Inflammatory macrophage treated with lipopolysaccharide for 4 hours (primary cell): ENCODE measurements around the gene PARN.

Experiments used
- DNase-seq: peaks from one replicate; pipeline ENCODE4 v3.0.0-alpha.2; 2020

PARN gene

DNA sequence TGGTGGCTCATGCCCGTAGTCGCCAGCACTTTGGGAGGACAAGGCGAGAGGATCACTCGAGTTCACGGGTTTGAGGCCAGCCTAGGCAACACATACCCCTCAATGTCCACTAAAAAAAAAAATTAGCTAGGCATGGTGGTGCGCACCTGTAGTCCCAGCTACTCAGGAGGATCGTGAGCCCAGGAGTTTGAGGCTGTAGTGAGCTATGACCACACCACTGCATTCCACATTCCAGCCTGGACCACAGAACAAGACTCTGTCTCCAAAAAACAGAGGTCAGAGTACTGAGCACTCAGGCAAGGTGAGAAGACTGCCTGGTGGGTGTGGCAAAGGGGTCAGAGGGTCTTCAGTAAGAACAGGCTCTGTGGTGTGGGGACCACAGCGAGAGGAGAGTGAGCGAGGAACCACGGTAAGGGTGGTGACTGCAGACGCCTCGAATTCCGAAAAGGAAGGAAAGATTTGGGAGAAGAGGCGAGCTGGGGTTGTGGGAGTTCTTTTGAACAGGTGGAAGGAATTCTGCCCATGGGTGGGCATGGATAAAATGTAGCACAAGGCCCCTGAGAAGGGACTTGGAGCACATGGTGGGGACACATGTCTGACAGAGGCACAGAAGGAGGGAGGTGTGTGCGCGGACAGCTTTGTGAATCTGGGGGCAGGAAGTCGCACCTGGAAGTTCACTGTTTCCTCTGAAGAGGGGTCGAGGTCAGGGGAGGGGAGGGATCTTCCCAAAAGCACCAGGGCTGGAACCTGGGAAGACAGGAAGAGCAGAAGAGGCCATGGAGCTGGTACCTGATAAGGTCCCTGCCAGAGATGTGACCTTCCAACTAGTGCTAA is 134.6 kb downstream of the PARN start:
- no peak for DNase-seq

DNA sequence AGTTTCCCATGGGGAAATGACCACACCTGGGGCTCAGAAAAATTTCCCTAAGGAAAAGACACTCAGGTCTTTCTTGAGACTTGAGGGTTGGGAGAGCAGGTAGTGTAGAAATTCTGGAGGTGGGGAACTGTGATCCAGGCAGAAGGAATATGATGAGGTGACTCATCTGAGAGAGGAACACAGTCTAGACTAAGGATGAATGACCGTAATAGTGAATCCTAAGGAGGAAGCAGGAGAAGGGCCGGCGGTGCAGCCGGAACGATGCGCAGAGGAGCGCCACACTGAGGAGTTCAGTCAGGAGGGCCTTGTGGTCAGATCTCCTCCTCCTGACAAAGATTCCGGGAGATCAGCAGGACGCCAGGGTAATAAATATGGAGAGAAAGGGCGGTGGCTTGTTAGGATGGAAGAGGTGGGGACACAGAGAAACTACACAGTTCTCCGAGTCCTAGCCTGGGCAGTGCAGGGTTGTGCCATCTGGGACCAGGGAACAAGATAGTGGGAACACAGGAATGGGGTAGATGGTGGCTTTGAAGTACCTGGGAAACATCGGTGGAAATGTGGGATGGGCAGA is 135.6 kb downstream of the PARN start:
- DNase-seq = no peak

DNA sequence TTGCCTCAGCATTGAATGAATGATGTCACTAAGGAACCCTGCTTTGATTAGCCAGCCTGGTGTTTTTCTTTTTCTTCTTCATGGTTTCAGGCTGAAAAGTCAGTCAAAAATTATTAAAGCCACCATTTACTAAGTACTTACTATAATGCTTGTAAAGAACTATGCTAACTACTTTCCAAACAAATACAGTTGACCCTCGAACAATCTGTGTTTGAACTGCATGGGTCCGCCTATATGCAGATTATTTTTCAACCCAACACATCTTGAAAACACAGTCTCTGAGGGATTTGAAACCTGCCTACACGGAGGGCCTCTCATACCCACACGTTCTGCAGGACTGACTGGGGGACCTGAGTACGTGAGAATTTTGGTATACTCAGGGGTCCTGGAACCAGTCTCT is 136.3 kb downstream of the PARN start:
- no peak for DNase-seq

DNA sequence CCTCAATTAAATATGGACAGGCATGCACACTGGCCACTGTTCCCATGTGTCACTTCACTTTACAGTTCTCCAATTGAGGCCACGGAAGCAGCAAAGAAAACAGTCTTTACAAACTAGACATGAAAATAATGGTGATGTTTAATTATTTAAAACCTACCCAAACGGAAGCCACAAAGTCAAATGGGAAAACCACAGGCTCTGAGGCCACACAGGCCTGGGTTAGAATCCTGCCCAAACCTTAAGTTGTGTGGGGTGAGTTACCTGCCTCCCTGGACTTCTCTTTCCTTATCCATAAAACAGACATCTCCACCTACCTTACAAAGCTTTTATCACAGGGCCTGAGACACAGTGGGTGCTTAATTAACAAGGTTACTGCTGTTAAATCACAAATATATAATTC is 137.4 kb downstream of the PARN start:
- no peak for DNase-seq

DNA sequence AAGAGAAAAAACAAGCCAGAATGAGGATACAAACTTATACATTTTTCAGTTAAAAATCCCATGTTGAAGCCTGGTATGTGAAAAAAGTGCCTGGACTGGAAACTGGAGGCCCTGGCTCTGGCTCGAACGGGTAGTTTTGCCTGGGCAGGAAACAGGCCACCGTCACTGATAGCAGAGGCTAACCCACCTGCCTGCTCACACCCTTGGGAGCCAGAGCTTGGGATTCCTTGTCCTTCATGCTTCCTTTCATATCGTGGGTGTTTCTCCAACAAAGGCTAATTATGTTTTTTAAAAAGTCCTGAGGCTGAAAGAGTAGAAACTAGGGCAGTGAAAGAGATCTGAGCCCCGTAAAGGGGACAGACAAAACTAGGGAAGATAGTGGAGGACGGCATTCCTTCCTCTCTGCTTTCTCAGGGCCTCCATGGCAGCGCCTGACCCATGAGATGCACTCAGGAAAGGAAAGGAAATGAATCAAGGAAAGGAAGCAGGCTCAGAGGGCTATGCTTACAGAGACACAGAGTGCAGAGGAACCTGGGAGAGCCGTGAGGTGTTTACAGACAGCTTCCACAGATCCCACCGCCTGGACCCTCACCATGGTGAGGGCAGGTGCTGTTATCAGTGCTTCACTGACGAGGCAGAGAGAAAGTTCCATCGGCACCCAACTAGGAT is 138.1 kb downstream of the PARN start:
- no peak for DNase-seq

DNA sequence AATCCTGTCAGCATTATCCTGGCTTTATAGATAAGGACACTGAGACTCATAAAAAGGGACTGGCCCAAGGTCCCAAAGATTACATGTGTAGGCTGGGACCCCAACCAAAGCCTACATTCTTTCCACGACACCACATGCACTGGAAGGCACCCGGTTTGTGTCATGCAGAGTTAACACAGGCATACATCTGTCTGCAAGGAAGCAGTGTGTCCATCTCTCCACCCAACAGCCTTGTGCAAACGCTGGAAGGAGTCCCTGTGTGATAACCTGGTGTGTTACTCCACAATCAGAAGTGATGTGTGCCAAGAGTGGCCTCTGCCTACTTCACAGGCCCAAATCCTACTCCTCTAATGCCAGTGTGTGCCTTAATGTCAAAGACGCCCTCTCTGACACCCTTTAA is 139.8 kb downstream of the PARN start:
- DNase-seq = no peak

DNA sequence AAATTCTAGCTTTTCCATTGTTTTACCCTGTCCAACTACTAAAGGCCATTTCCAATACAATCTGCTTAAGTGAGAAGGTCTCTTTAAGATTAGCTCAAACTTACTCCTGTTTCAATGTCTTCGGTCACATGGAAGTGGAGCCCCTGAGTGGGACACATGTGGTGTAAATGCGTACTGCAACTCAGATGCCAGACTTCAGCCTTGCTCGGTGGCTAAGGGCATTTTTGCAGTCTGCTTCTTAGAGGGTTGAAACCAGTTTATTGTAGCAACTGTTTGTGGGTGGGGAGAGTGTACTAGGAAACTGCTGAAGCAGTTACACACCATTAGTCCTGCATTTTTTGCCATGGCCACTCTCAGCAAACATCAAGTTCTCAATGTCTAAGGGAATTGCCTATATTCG is 140.6 kb downstream of the PARN start:
- no peak for DNase-seq

DNA sequence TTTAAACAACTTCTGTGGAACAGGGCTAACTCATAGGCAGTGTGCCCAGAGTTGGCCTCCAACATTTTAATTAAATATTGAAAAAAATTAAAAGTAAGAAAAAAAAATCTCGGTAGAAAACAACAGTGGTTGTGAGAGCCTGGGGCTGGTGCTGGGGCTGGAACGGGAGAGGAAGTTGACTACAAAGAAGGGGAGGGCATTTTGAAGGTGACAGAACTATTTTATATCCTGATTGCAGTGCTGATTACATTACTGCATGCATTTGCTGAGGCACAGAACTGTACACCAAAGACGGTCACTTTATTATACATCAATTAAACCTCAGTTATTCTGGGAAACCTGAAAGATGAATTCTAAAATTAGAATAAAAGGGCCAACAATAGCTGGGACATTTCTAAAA is 142.5 kb downstream of the PARN start:
- DNase-seq = peak; percentile 11

DNA sequence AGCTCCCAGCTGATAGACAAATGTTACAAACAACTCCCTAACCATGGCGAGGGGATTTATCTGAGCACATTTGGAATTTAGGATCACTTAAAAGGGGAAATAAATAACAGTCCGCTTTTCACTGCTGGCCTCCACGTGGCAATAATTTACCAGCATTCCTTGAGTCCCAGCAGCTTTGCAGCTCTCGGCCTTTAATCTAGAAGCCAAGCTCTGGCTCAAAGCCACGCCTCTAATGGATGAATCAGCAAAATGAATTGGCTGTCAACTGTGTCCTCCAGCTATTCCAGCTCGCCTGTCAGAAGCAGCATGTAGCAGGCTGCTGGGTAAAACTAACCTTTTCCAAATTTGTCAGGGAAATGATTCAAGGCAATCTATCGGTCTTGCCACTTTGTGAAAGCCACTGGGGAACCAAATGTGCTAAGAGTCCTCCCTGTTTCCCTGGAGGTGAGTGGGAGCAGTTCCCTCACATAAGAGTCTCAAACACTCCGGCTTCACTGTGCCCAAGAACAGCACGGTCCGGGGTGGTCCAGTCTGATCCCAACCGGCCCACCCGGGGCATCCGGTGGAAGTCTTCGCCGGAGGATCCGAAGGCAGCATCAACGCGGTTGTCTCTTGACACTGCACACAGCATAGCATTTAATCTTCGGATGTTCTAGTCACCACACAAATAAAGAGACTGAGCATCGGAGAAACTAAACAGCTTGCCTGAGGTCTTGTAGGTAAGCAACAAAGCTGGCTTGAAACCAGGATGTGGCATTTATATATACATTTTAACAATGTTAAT is 143.3 kb downstream of the PARN start:
- peak; percentile 11 for DNase-seq

DNA sequence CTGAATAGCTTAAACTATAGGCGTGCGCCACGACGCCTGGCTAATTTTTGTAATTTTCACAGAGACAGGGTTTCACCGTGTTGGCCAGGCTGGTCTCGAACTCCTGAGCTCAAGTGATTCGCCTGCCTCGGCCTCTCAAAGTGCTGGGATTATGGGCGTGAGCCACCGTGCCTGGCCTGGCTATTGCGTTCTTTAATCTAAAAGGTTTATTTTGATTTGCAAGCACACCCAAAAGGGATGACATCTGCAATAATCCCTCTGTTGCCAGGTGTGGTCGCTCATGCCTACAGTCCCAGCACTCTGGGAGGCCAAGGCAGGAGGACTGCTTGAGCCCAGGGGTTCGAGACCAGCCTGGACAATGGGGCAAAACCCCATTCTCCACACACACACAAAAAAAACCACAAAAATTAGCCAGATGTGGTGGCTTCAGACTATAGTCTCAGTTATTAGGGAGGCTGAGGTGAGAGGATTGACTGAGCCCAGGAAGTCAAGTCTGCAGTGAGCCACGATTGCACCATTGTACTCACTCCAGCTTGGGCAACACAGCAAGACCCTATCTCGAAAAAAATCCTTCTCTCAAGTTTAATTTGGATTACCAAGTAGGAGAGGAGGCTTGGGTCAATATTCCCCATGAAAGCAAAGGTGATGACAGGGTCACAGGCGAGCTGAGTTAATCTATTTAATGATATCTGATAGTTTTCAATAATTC is 144.1 kb downstream of the PARN start:
- no peak for DNase-seq

DNA sequence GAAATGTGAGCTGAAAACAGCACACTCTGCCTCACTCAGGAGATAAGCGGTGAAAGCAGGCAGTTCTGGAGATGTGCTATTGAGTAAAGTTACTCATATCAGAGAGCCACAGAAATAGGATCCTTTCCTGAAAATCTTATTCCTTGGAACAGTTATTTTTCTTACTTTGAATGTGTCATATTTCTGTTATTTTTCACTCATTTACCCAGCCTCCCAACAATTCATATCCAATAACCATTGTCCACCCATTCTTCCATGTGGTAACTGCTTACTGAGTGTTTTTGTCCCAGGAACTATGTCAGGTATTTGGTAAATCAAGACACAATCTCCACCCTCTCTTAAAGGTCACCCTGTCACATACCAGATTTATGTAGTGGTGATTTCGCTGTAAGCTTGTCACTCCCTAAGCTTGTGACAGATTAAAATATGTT is 144.9 kb downstream of the PARN start:
- no peak for DNase-seq

DNA sequence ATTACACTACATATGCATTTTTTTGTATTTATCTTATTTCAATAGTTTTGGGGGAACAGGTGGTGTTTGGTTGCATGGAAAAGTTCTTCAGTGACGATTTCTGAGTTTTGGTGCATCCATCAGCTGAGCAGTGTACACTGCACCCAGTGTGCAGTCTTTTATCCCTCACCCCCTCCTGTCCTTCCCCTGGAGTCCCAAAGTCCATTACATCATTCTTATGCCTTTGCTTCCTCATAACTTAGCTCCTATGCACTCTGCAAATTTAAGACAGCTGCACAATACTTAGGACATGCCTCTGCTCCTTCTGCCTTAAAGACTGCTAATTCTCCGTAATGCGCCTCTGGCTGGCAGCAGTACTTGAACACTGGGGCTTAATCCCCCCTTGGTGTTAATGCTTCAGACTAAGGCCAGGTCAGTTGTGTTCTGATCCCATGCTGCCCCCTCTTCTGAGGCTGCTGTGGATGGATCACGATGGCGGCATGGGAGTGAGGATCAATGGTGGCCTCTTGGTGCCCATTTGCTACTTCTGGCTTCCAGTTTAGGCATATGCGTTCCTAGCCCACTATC is 146.2 kb downstream of the PARN start:
- no peak for DNase-seq

DNA sequence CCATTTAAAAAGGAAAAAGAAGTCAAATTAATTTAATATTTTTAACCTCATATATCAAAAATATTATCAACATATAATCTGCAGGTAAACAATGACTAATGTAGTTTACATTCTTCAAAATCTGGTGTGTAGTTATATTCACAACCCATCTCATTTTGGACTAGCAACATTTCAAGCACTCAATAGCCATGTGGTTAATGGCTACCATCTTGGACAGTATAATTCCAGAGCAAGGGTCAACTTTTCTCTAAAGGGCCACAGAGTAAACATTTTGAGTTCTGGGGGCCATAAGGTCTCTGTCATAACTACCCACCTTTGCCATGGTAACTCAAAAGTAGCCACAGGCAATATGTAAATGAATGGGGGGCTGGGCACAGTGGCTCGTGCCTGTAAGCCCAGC is 153.9 kb downstream of the PARN start:
- no peak for DNase-seq

DNA sequence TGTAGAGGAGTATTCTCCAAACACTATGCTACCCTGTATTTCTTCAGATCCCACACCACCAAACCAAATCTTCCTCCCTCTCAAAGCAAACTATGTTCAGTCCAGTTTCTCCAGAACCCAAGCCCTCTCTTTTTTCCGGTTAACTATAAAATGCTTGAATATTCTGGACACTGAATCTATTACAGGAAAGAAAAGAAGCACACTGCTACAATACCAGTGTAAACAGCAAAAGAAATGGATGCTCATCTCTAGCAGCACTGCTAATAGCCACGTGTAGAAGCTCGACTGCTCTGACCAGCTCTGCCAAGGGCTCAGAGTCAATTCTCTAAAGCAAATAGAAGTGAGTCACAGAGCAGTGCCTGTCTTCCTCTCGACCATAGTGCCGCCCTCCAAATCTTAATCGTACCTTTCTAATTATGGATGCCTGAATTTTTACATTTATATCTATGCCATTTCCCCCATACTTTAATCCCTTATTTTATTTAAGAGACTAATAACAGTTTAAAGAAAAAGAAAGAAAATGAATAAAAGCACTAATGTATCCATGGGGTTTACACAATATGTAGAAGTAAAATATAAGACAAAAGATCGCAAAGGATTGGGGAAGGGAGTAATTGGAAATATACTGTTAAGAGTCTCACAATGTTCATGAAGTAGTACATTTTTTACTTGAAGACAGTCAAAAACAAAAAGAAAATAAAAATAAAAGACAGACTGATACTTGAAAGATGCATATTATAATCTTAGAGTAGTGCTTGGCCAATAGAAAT is 154.5 kb downstream of the PARN start:
- DNase-seq = no peak

DNA sequence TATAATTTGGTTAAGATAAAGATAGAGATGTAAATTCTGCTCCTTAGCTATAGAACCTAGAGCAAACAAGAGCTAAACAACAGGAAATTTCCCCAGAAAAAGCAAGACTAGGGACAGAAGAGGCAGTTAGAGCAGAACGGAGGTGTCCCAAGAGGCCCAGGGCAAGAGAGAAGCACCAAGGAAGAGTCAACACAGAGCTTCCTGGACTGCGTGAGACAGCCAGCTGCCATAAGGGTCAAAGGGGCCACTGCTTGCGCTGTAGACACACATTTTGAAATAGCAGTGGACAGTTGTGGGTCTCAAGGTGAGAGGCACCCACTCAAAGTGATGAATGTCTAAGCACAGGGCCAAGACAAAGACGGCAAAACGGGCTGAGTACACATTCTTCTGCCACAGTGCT is 156.6 kb downstream of the PARN start:
- DNase-seq = no peak

DNA sequence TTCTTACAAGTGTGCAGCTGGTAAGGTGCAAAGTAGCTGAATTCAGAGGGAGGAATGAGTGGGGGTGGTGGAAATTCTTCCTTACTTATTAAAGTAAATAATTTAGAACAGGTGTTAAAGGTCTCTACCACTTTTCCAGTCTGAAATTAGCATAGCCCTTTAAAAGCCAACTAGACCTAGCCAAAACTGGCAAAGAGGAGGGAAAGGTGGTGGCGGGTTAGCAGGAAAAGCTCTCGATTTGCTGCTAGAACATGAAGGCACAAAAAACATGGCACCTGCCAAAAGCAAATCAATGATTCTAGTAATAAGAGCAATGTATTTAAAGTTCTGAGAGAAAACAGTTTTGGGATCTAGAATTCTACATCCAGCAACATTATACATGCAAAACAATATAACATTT is 157.7 kb downstream of the PARN start:
- no peak for DNase-seq

DNA sequence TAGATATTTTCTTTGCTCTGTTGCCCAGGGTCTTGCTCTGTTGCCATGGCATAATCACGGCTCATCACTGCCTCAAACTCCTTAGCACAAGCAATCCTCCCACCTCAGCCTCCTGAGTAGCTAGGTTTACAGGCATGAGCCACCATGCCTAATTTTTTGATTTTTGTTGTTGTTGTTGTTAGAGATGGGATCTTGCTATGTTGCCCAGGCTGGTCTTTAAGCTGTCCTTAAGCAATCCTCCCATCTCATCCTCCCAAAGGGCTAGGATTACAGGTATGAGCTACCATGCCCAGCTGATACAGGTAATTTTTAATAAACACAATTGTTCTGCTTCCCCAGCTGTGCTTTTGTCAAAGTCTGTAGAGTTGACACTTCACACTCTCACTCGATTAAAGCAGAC is 159.3 kb downstream of the PARN start:
- no peak for DNase-seq

DNA sequence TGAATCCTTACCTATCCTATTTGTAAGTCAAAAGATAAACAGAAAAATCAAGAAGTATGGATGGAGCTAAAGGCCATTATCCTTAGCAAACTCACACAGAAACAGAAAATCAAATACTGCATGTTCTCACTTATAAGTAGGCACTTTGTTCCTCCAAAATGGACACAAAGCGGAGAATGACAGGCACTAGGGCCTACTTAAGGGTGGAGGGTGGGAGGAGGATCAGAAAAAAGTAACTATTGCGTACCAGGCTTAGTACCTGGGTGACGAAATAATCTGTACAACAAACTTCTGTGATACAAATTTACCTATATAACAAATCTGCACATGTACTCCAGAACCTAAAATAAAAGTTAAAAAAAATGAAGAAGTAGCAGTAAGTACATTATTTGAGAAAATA is 164.3 kb downstream of the PARN start:
- DNase-seq = no peak

DNA sequence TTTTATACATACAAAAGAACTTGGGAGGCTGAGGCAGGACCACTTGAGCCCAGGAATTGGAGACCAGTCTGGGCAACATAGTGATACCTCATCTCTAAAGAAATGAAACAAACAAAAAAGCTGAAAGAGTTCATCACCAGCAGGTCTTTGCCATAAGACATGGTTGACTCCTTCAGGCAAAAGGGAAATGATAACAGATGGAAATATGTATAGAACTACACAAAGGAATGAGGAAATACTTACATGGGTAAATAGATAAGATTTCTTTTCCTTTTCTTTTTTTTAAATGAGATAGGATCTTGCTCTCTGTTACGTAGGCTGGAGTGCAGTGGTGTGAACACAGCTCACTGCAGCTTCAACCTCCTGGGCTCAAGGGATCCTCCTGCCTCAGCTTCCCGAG is 165.3 kb downstream of the PARN start:
- DNase-seq = no peak

DNA sequence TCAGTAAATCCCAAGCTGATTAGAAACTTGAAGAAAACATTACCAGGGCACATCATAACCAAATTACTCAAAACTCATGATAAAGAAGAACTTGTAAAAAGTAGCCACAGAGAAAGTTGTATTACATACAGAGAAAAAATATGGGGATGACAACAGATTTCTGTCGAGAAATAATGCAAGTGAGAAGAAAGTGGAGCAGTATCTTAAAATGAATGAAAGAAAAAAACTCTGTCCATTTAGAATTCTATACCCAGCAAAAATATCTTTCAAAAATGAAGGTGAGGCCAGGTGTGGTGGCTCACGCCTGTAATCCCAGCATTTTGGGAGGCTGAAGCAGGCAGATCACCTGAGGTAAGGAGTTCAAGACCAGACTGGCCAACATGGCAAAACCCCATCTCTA is 165.9 kb downstream of the PARN start:
- no peak for DNase-seq

DNA sequence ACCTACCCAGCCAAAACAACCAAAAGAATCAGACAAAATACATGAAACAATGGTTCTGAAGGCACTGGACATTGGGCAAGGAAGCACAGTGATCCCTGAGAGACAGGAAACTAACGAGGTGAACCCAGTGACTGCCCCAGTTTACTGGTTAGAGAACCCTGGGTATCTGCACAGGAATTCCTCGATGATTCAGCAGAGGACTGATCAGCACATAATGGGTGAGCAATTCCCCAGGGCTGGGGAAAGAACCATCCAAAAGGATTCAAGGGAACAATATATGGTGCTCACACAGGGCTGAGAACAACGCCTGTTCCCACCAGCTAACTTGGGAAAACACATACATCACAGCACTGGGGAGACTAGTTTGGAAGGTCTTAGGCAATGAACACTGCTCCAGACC is 167.2 kb downstream of the PARN start:
- no peak for DNase-seq

DNA sequence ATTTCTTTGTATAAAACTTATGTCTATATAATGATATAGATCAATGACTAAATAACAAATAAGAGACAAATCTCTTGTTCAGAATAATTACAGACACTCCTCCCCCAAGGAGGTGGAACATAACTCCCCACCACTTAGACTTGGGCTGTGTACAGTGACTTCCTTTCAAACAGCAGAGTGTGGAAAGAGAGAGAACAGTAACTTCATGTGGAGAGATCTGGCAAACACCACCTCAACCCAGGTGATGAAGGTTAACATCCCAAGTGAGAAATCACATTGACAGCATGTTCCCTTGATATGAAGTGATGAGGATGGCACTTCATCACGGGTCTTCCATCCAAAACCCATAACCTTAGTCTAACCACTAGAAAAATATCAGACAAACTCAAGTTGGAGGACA is 169.3 kb downstream of the PARN start:
- DNase-seq = no peak
